Activated CD4-positive, alpha-beta T cell treated with anti-CD3 and anti-CD28 coated beads, Interleukin-10, Interleukin-2, amounts not matched to agents 100 ng/mL and 50 ng/mL, durations not matched to agents 16 hours and 8 hours (primary cell): ENCODE measurements around the gene RRAGB.
A peak's percentile ranks its signal among the peaks of the same experiment; 100 is the strongest.

Experiments
- DNase-seq: peaks from one replicate; pipeline ENCODE4 v3.0.0-alpha.2; 2020

Gene RRAGB

GRCh38 chrX:55777596-55777995 lies 60.0 kb downstream of the RRAGB start:
- DNase-seq, result no peak

GRCh38 chrX:55778322-55778721 lies 60.8 kb downstream of the RRAGB start:
- DNase-seq, result no peak

DNA sequence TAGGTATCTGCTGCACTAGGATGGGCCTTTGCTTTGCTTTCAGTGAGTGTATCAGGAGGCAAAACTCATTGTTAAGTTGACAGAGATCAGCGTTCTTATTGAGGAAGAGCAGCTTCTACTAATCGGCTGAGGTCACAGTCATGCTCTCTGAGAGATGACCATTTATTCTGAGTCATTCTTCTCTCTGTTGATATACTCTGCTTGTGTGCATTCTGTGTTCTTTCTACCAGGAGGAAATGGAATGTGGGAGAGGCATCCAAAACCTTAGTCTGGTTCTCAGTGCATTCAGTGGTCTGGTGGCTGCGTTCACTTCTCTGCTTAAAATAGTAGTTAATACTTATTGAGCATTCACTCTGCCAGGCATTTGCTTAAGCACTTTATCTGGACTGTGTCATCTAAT lies 66.2 kb downstream of the RRAGB start:
- no peak for DNase-seq

DNA sequence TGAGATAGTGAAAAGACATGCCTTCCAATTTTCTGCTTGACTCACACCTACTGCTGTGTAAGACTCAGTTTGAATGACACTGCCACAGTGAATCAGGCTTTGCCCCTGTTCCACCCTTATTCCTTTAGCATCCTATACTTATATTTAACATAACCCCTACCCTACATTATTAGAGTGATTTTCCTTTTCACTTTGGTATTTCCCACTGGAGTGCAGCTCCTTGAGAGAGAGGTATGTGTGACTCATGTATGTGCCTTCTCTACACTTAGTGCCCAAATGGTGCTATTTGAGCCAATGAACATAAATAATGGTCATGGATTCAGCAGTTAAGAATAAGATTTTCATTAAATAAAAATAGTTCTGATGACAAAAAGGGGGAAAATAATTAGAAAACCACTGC lies 69.5 kb downstream of the RRAGB start:
- no peak for DNase-seq

GRCh38 chrX:55787727-55788126 lies 70.2 kb downstream of the RRAGB start:
- DNase-seq, result no peak

- DNase-seq, result peak; percentile 4
These were observed 76.9 kb downstream of the RRAGB start for GRCh38 chrX:55794405-55794804.

- no peak for DNase-seq
These were observed 78.9 kb downstream of the RRAGB start for GRCh38 chrX:55796496-55796895.

- DNase-seq, result no peak
These were observed 84.3 kb downstream of the RRAGB start for GRCh38 chrX:55801811-55802210.
